Measurements from ENCODE around the gene CORO2A. TPM values are rescaled to one million over a fixed set of nuclear protein-coding genes. Genes with fewer than 3 reads are reported as not detected.

CORO2A gene
- polyA plus RNA-seq, 1 of the 3 experiments (the other 2 are of a cell fraction) = 2.3 TPM

- no peak for TF ChIP-seq REST (IDR thresholded peaks at IDR 0.05; ENCODE audit: low read depth, low read length)
- TF ChIP-seq JUND (IDR thresholded peaks at IDR 0.05) = no peak
These were observed 51.9 kb downstream of the CORO2A start (continued) for GRCh38 chr9:98140503-98140902.

GRCh38 chr9:98136489-98136888, 55.9 kb downstream of the CORO2A start:
- TF ChIP-seq ZBTB33 (IDR thresholded peaks at IDR 0.05; ENCODE audit: borderline replicate concordance, low read depth) = no peak
- no peak for TF ChIP-seq PBX3 (IDR thresholded peaks at IDR 0.05)
- TF ChIP-seq EZH2phosphoT487 (IDR thresholded peaks at IDR 0.05; ENCODE audit: borderline replicate concordance, low read depth) = no peak
- no peak for TF ChIP-seq GATA2 (CRISPR knock-in tag; IDR thresholded peaks at IDR 0.05)
- no peak for TF ChIP-seq RAD21 (IDR thresholded peaks at IDR 0.05; ENCODE audit: low read length)
- TF ChIP-seq REST (IDR thresholded peaks at IDR 0.05; ENCODE audit: low read depth, low read length) = no peak
- TF ChIP-seq NFIC (IDR thresholded peaks at IDR 0.05; ENCODE audit: borderline replicate concordance) = no peak
- TF ChIP-seq FOXM1 (IDR thresholded peaks at IDR 0.05; ENCODE audit: low read depth) = no peak
- TF ChIP-seq NRF1 (IDR thresholded peaks at IDR 0.05; ENCODE audit: low read depth, low read length) = no peak
- no peak for TF ChIP-seq MXI1 (IDR thresholded peaks at IDR 0.05; ENCODE audit: low read depth, low read length)
- no peak for TF ChIP-seq ELF1 (IDR thresholded peaks at IDR 0.05)
- no peak for TF ChIP-seq USF1 (IDR thresholded peaks at IDR 0.05; ENCODE audit: borderline replicate concordance, low read depth)
- TF ChIP-seq RFX5 (IDR thresholded peaks at IDR 0.05; ENCODE audit: low read length) = no peak
- TF ChIP-seq POLR2AphosphoS5 (IDR thresholded peaks at IDR 0.05; ENCODE audit: low read depth, low read length) = no peak
- H3K27ac ChIP-seq (ENCODE audit: low read depth in 2 of 2, low read length in 1 of 2) = no peak overlapping the region
- no peaks in the 10 kb centered on the region for H3K27me3 ChIP-seq (ENCODE audit: insufficient read depth)
- no peak overlapping the region for H3K9ac ChIP-seq
- CTCF ChIA-PET = interaction anchor here (1.2 to 1.8 kb wide), 2 partner anchors 18 to 640 kb away, joined by 3 to 5 read pairs; partner anchors contain the start of gene TRIM14
- POLR2A ChIA-PET = no interaction called here
- H3F3A ChIP-seq (replicated peaks; ENCODE audit: insufficient read depth) = no peaks in the 10 kb centered on the region
- H3K36me3 ChIP-seq (replicated peaks in 1 of 2; ENCODE audit: control insufficient read depth in 1 of 2, insufficient read depth in 2 of 2, low read length in 1 of 2) = no peaks in the 10 kb centered on the region
- no peak for DNase-seq
- H2AFZ ChIP-seq (ENCODE audit: low read depth) = no peak overlapping the region
- H3K4me3 ChIP-seq (ENCODE audit: low read depth in 2 of 2, low read length in 1 of 2) = no peak overlapping the region
- H3K9me2 ChIP-seq = no peaks in the 10 kb centered on the region
- H3K79me2 ChIP-seq (ENCODE audit: insufficient read depth) = no peaks in the 10 kb centered on the region
- H3K4me1 ChIP-seq (ENCODE audit: control insufficient read depth in 1 of 2, insufficient read depth in 2 of 2, low read depth in 1 of 2, low read length in 1 of 2) = no peaks in the 10 kb centered on the region
- no peak overlapping the region for H3K4me2 ChIP-seq
- no peaks in the 10 kb centered on the region for H4K20me1 ChIP-seq (ENCODE audit: insufficient read depth)
- no peaks in the 10 kb centered on the region for H3K9me3 ChIP-seq
